ENCODE data around the gene DNAH1. TPM values are rescaled to one million over a fixed set of nuclear protein-coding genes. Genes with fewer than 3 reads are reported as not detected.
A peak's percentile ranks its signal among the peaks of the same experiment; 100 is the strongest.
"Not testable (repeated sequence)": the region's sequence is repeated elsewhere in the genome, so short reads cannot be mapped to it uniquely, and the experiment has no call there.

DNAH1 gene
- total RNA-seq, 1 donor from 2014 or later: 8.2 TPM

DNA sequence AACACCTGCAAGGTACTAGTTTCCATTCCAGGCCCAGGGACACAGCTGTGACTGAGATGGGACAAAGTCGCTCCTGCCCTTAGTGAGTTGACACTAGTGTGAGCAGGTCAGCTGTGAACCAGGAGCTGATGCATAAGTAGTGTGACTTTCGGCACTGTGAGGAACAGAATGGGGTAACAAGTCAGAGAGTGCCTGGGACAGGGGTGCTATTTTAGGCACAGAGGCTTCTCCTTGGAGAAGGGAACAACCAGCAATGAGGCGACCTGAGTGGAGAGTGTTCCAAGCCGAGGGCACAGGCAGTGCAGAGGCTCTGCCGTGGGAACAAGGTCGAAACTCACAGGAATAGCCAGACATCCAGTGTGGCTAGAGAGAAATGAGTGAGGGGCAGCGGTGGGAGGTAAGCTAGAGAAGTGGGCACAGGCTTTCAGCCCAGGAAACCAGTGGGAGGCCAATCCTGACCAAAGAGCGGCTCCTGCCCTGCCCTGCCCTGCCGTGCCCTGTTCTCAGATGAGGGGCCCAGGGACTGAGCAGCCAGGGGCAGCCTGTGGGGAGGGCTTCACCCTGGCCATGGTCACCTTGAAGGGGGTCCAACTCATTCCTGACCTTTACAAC is 14.2 kb downstream of the DNAH1 start:
- H3K36me3 Mint-ChIP-seq: no peaks in the 10 kb centered on the region
- no peaks in the 10 kb centered on the region for H3K27me3 Mint-ChIP-seq (ENCODE audit: low read depth)
- DNase-seq (ENCODE audit: low spot score in 2 of 2, unreplicated experiment in 2 of 2): no peak
- no peak overlapping the region for H3K4me3 Mint-ChIP-seq
- no peaks in the 10 kb centered on the region for H3K9me3 Mint-ChIP-seq
- H3K27ac Mint-ChIP-seq: no peak overlapping the region
- no peak for TF ChIP-seq CTCF (IDR thresholded peaks at IDR 0.05; ENCODE audit: unreplicated experiment)
- peaks cover 5% of the 10 kb centered on the region for H3K4me1 Mint-ChIP-seq

DNA sequence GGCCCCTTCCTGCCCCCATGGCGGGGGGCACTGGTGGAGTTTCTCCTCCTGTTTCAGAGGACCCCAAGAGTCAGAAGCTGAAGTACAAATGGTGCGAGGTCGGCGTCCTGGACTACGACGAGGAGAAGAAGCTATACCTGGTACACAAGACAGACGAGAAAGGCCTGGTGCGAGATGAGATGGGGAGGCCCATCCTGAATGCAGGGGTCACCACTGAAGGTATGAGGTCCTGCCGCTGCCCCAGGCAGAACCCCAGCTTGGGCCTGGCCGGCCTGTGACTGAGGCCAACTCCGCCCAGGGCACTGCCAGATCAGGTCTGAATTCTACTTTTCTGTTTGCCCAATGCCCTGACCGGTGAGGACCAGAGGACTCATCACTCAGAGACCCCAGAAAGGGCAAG is 15.0 kb downstream of the DNAH1 start:
- Mint-ChIP-seq H3K4me1 (peaks cover 5% of the 10 kb centered on the region), H3K9me3 (no peaks in the 10 kb centered on the region), H3K4me3 (no peak overlapping the region), H3K27ac (no peak overlapping the region), H3K27me3 (ENCODE audit: low read depth) (no peaks in the 10 kb centered on the region), H3K36me3 (no peaks in the 10 kb centered on the region)
- no peak for TF ChIP-seq CTCF (IDR thresholded peaks at IDR 0.05; ENCODE audit: unreplicated experiment)
- DNase-seq (ENCODE audit: low spot score in 2 of 2, unreplicated experiment in 2 of 2): no peak

- Mint-ChIP-seq H3K27me3 (ENCODE audit: low read depth) (no peaks in the 10 kb centered on the region), H3K4me3 (no peak overlapping the region), H3K9me3 (no peaks in the 10 kb centered on the region), H3K27ac (no peak overlapping the region), H3K4me1 (peaks cover 5% of the 10 kb centered on the region), H3K36me3 (no peaks in the 10 kb centered on the region)
- TF ChIP-seq CTCF (IDR thresholded peaks at IDR 0.05; ENCODE audit: unreplicated experiment): no peak
- no peak for DNase-seq (ENCODE audit: low spot score in 2 of 2, unreplicated experiment in 2 of 2)
Observed at GRCh38 chr3:52331906-52332305, 15.8 kb downstream of the DNAH1 start.

GRCh38 chr3:52333869-52334557 is 17.9 kb downstream of the DNAH1 start:
- Mint-ChIP-seq H3K36me3 (no peaks in the 10 kb centered on the region), H3K4me3 (no peak overlapping the region)
- no peak for TF ChIP-seq CTCF (IDR thresholded peaks at IDR 0.05; ENCODE audit: unreplicated experiment)

DNA sequence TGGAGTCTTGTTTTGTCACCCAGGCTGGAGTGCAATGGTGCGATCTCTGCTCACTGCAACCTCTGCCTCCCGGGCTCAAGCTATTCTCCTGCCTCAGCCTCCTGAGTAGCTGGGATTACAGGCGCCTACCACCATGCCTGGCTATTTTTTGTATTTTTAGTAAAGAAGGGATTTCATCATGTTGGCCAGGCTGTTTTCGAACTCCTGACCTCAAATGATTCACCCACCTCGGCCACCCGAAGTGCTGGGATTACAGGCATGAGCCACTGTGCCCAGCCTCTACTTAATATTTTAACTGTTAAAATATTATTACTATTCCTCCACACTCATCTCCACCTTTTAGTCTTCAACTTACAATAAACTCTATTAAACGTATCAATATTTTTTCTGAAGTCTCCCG is 22.0 kb downstream of the DNAH1 start:
- not testable (repeated sequence) for H3K4me3 Mint-ChIP-seq; H3K4me1 Mint-ChIP-seq; H3K36me3 Mint-ChIP-seq; DNase-seq (ENCODE audit: low spot score in 2 of 2, unreplicated experiment in 2 of 2); H3K27me3 Mint-ChIP-seq (ENCODE audit: low read depth); H3K9me3 Mint-ChIP-seq; H3K27ac Mint-ChIP-seq

More at GRCh38 chr3:52333869-52334557, 17.9 kb downstream of the DNAH1 start:
- H3K4me1 Mint-ChIP-seq: peaks cover 5% of the 10 kb centered on the region
- H3K9me3 Mint-ChIP-seq: no peaks in the 10 kb centered on the region
- no peak for DNase-seq (ENCODE audit: low spot score in 2 of 2, unreplicated experiment in 2 of 2)
- H3K27me3 Mint-ChIP-seq (ENCODE audit: low read depth): no peaks in the 10 kb centered on the region
- no peak overlapping the region for H3K27ac Mint-ChIP-seq

DNA sequence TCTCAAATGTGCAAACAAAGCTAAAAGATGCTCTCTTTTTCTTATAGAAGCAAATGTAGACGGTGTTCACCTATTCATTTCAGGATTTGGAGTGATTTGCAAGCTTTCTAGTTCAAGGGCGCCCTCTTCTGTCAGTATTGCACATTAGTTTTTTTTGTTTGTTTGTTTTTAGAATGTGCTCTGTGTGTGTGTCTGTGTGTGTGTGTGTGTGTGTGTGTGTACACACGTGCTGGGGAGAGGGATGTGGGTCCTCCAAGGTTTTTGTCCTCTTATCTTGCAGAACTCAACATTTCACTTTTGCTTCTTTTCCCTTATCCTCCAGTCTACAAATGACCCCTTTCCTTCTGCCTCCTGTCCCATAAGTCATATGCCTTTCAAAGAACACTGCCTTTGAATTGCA is 23.5 kb downstream of the DNAH1 start:
- no peaks in the 10 kb centered on the region for H3K4me1 Mint-ChIP-seq
- no peak overlapping the region for H3K27ac Mint-ChIP-seq
- DNase-seq (ENCODE audit: low spot score in 2 of 2, unreplicated experiment in 2 of 2): no peak
- H3K4me3 Mint-ChIP-seq: no peak overlapping the region
- H3K36me3 Mint-ChIP-seq: no peaks in the 10 kb centered on the region
- H3K27me3 Mint-ChIP-seq (ENCODE audit: low read depth): no peaks in the 10 kb centered on the region
- peak; percentile 65 for TF ChIP-seq CTCF (IDR thresholded peaks at IDR 0.05; ENCODE audit: unreplicated experiment)
- no peaks in the 10 kb centered on the region for H3K9me3 Mint-ChIP-seq

All from mesothelial cell of epicardium (in vitro differentiated cells).